GM13976 (cell line): ENCODE data around the gene ACBD7.

ENCODE experiments used
- DNase-seq: peaks from one replicate; pipeline ENCODE4 v3.0.0; 2012; ENCODE audit warnings: low spot score
- in situ Hi-C: fragments of 300-500 bp; cut with MboI; formaldehyde crosslinking; loops from one replicate; pipeline ENCODE4 v1.12.0; 2022; ENCODE audit warnings: low sequenced_read_pairs, mixed read lengths, inconsistent platforms; ENCODE audit not compliant: unreplicated experiment
- TF ChIP-seq, protein P1 (sequence below): IDR thresholded peaks from 2 replicates; pipeline ENCODE4 v1.5.1; 2012; ENCODE audit warnings: borderline replicate concordance, mild to moderate bottlenecking; ENCODE audit not compliant: insufficient read depth; ENCODE audit errors: extremely low read depth, missing control alignments, control extremely low read depth

ACBD7 gene

DNA sequence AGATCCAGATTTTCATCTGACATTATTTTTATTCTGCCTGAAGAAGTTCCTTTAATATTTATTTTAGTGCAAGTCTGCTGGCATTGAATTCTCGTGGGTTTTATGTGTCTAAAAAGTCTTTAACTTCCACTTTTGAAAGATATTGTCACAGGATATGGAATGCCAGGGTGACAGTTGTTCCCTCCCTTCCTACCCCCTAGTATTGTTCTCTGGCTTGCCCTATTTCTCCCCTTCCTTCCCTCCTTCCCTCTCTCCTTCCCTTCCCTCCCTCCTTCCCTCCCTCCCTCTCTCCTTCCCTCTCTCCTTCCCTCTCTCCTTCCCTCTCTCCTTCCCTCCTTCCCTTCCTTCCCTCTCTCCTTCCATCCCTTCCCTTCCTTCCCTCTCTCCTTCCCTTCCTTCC lies 29.9 kb downstream of the ACBD7 start:
- in situ Hi-C loops = no loop called here
- no peak for DNase-seq
- TF ChIP-seq, protein P1, sequence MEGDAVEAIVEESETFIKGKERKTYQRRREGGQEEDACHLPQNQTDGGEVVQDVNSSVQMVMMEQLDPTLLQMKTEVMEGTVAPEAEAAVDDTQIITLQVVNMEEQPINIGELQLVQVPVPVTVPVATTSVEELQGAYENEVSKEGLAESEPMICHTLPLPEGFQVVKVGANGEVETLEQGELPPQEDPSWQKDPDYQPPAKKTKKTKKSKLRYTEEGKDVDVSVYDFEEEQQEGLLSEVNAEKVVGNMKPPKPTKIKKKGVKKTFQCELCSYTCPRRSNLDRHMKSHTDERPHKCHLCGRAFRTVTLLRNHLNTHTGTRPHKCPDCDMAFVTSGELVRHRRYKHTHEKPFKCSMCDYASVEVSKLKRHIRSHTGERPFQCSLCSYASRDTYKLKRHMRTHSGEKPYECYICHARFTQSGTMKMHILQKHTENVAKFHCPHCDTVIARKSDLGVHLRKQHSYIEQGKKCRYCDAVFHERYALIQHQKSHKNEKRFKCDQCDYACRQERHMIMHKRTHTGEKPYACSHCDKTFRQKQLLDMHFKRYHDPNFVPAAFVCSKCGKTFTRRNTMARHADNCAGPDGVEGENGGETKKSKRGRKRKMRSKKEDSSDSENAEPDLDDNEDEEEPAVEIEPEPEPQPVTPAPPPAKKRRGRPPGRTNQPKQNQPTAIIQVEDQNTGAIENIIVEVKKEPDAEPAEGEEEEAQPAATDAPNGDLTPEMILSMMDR = no peak

DNA sequence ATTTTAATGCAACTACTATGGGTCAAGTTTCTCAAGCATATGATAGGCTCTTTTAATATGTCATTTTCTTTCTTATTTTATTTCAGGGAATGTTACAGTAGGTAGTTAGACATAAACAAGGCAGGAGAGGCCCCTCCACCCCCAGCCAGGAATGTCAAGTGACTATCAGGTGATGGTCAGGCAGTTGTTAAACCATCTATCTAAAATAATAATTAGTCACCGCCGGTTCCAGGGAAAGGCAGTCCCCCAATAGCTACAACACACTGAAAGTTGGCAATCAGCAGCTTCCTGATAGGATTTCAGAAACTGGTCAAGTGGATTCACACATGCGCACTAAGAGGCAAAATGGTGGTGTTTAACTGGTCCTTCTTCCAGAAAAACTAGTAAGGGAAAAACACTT lies 35.5 kb downstream of the ACBD7 start:
- no peak for DNase-seq
- TF ChIP-seq, protein P1 = no peak
- in situ Hi-C loops = no loop called here

DNA sequence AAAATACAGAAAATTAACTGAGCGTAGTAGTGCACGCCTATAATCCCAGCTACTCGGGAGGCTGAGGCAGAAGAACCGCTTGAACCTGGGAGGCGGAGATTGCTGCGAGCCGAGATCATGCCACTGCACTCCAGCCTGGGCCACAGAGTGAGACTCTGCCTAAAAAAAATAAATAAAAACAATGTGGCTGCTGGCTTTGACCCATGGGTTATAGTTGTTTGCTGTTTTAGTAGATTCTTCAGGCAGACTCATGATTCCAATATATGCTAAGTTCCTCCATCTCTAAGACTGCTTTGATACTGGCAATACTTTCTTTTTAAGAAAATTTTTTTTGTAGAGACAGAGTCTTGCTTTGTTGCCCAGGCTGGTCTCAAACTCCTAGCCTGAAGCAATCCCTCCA lies 36.5 kb downstream of the ACBD7 start:
- in situ Hi-C loops = no loop called here
- TF ChIP-seq, protein P1 = no peak
- DNase-seq = no peak

DNA sequence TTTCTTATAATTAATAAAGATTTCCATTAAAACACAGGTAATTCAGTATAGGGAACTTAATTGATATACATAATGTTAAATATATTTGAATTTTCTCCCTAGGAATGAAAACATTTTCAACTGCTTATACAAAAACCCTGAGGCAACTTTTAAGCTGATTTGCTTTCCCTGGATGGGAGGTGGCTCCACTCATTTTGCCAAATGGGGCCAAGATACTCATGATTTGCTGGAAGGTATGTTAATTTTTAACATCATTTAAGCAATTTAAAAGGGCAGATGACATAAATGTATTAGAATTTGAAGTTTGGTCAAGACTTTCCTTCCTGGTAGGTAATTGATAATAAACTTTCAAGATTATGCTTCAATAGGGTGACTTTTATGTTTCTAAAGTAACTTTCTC lies 39.0 kb downstream of the ACBD7 start:
- in situ Hi-C loops = no loop called here
- DNase-seq = no peak
- TF ChIP-seq, protein P1 = no peak

DNA sequence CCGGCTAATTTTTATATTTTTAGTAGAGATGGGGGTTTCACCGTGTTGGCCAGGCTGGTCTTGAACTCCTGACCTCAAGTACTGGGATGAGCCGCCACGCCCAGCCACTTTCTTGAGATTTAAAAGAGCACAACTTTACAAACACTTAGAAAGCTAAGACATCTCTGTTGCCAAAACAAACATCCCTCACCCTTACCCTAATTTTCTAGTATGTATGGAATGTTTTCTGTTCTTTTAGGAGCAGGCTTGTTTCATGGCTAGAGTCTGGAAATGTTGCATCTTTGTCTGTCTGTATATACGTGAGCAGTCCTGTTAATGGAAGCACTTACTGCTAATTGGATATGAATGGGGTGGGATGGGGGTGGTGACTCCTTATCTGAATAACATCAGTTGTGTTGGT lies 42.0 kb downstream of the ACBD7 start:
- in situ Hi-C loops = no loop called here
- DNase-seq = no peak
- TF ChIP-seq, protein P1 = no peak

DNA sequence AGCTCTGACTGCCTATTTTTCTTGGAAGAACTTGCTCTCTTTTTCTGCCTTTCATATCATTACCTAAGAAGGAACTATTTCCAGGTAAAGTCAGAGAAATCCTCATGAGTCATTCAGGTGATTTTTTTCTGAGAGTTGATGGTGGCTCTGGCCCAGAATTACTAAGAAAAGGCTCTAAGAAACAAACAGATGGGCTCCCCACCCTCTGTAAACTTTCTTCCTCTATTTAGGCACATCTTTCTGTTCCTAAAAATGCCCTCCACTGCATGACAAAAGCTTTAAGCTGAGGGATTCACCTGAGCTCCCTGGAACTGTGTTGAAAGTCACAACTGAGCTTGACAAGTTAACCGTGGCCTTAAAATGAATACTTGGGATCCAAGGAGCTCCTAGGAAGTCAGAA lies 43.2 kb downstream of the ACBD7 start:
- TF ChIP-seq, protein P1 = no peak
- no peak for DNase-seq
- in situ Hi-C loops = no loop called here

DNA sequence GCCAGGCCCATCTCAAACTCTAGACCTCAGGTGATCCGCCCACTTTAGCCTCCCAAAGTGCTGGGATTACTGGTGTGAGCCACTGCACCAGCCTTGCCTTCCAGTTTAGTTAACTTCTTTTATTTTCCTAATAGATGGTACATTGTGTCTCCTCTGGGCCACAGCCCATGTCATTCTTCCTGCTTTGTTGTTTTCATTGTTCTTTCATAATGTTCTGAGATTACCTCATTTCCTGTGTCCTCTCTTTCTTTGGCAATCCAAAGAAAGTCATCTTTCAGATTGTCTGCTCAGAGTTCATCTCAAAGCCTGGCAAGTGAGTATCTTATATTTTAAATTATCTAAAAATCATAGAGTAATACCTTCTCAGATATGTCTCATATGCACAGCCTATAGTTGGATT lies 44.9 kb downstream of the ACBD7 start, which contains the start of gene OLAH:
OLAH (plus strand) TSS at position 270 of the 400 bp plus-strand sequence. CDS start 3,346 bp downstream, outside the sequence.
- in situ Hi-C loops = no loop called here
- no peak for DNase-seq
- TF ChIP-seq, protein P1 = no peak
